HG03045 (cell line): ENCODE data around the gene CST1.
"Not testable (repeated sequence)": the region's sequence is repeated elsewhere in the genome, so short reads cannot be mapped to it uniquely, and the experiment has no call there.

Experiments
- ATAC-seq: cut with Tn5 transposase; IDR thresholded peaks from one replicate; pipeline ENCODE4 v1.9.1; 2021; ENCODE audit warnings: mild to moderate bottlenecking, moderate library complexity; ENCODE audit not compliant: unreplicated experiment

Gene CST1, protein sequence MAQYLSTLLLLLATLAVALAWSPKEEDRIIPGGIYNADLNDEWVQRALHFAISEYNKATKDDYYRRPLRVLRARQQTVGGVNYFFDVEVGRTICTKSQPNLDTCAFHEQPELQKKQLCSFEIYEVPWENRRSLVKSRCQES

DNA sequence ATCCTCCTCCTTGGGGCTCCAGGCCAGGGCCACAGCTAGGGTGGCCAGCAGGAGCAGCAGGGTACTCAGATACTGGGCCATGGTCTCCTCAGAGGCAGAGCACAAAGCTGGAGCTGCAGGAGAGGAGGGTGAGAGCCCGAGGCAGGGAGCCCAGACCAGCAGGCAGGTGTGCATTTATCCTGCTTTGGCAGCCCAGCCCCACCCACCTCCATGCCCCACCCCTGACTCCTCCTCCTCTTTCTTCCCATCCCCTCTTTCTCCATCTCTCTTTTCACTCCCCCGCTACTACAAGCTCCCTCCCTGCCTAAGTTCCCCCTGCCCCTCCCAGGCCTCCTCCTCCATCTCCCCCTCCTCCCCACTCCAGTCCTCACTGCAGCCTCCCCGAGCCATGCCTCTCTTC is at the start of gene CST1:
Gene CST1 (minus strand): TSS at position 150 of the 400 bp plus-strand sequence. CDS start 69 bp downstream, at position 81.
- ATAC-seq: not testable (repeated sequence)

DNA sequence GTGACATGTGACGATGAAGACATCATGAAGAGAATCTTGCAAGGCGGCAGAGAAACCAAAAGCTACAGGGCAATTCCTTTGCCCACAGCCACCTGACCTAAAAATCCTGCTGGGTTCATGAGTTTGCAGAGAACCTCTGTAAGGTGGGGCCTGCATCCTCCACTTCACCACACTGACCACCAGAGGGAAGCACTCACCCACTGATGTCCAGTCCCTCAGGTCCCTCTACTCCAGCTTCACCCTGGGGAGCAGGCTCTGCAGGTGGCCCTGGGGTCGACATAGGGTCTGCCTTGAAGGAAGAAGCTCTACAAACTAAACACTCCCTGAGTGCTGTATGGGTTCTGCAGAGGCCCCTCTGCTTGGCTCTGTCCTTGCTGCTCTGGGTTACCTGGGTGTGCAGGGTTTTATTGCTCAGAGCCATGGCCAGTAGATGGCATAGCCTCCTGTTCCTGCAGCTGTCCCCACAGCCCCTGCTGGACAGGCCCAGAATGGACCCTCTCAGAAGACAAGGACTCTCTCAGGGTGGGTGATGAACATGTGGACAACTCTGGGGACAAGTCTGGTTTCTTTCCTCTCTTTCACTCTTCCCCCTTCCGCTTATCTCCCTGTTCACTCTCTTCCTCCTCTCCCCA is 48.6 kb upstream of the CST1 start:
- not testable (repeated sequence) for ATAC-seq

- ATAC-seq: no peak
Observed at GRCh38 chr20:23795526-23795925, 44.8 kb upstream of the CST1 start.

GRCh38 chr20:23794841-23795240 is 44.1 kb upstream of the CST1 start:
- no peak for ATAC-seq

DNA sequence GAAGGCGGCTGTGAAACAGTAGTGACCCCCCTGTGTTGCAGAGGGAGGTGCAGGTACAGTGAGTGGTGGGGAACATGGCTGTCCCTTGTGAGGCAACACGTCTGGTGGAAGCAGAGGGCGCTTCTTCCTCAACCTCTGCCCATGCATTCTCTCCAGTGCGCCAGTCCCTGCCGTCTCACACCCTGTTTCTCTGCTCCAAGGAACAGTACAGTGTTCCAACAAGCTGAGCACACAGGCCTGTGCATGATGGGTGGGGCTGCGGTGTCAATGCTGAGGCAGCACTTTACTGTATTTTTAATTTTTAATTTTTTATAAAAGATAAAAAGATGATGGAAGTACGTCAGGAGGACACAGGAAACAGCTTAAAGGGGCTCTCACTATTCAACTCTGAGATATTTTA is 43.3 kb upstream of the CST1 start:
- ATAC-seq: no peak

GRCh38 chr20:23783447-23783846 is 32.7 kb upstream of the CST1 start:
- ATAC-seq: no peak

GRCh38 chr20:23782366-23782983 is 31.7 kb upstream of the CST1 start:
- no peak for ATAC-seq

DNA sequence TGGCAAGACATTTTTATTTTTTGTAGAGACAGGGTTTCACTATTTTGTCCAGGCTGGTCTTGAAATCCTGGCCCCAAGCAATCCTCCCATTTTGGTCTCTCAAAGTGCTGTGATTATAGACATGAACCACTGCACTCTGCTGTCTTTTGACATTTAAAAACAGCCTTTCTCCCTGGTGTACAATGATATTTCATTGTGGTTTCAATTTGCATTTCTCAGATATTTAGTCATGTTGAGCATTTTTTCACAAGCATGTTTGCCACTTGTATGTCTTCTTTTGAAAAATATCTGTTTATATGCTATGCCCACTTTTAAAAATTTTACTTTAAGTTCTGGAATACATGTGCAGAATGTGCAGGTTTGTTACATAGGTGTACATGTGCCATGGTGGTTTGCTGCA is 27.9 kb upstream of the CST1 start:
- ATAC-seq: not testable (repeated sequence)

DNA sequence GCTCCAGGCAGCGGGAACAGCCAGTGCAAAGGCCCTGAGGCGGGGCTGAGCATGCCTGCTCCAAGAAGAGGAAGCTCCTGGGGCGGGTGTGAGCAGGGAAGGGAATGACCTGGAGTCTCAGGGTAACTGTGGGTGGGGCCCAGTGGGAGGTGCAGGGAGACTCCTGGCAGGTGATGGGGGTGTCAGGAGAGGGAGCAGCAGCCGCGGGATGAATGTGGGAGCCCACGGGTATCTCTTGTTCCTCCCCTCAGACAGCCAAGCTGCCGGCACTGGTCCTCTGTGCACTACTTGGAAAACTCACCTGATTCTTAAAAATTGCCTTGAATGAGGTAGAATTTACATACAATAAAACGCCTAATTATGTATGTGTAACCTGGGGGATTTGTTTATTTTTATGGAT is 26.6 kb upstream of the CST1 start:
- not testable (repeated sequence) for ATAC-seq

DNA sequence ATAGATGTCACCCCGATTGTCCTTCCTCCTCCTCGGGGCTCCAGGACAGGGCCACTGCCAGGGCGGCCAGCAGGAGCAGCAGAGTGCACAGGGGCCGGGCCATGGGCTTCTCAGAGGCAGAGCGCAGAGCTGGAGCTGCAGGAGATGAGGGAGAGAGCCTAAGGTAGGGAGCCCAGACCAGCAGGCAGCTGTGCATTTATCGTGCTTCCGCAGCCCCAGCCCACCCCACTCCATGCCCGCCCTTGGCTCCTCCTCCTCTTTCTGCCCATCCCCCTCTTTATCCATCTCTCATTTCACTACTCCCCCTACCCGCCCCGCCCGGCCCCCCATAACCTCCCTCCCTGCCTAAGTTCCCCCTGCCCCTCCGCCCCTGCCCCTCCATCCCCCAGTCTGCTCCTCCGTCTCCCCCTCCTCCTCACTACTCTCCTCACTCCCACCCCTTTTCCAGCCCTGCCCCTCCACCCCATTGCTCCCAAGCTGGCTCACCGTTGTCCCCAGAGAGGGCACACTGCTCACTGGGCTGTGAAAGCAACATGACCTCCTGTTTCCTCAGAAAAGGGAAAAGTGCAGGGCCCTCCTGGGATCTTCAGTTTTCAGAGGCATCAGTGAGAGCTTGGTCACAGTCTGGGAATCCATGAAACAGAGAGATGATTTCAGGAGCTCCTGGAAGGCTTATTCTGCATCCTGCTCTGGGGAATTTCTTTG is 25.5 kb upstream of the CST1 start:
- no peak for ATAC-seq

- no peak for ATAC-seq
Observed at GRCh38 chr20:23774081-23774480, 23.3 kb upstream of the CST1 start.

GRCh38 chr20:23773579-23773978 is 22.8 kb upstream of the CST1 start:
- ATAC-seq: no peak

DNA sequence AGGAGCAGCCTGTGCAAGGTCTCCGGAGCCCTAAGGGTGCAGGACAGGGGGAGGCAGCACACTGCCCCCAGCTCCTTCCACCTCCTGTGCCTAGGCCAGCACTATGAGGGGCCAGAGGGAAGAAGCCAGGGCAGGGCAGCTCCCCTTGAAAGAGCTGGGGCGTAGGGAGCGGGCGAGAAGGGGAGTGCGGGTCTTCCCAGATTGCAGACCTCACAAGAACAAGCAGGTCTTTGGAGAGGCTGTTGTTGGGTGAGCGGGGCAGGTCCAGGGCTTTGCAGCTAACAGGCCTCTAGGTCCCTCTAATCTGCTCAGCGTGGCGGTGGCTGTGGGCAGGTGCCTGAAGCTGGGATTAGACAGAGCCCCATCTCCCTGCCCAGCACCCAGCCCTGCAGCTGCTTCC is 22.4 kb upstream of the CST1 start:
- no peak for ATAC-seq

DNA sequence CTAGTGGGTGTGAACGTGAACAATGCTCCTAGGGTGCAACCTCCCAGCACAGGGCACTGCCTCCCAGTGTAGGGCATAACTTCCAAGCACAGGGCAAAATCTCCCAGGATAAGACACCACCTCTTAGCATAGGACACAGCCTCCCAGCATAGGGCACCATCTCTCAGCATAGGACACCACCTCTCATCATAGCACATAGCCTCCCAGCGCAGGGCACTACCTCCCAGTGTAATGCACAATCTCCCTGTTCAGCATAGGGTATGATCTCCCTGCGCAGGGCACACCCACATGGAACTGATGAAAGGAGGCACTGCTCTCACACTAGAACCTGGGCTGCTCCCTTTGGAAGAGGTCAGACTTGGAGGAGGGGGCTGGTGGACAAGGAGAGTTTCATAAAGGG is 21.3 kb upstream of the CST1 start:
- ATAC-seq: no peak

DNA sequence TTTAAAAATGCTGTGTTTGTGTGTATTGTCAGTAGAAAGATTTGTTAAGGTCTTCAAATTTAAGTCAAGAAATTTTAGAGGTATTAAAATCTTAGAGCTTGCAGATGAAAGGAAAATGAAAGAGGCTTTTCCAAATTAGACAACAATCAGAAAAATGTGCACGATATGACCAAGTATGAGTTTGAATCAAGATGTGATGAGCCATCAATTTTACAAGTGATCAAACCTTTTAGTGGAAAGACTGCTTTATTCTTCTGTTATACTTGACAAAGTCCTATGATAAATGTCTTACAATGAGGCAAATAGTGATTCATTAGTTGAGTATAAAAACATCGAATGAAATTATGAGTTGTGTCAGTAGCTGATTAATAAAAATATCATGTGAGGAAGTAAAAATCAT is 19.6 kb upstream of the CST1 start:
- no peak for ATAC-seq

GRCh38 chr20:23768520-23768919 is 17.8 kb upstream of the CST1 start:
- not testable (repeated sequence) for ATAC-seq

GRCh38 chr20:23766531-23766930 is 15.8 kb upstream of the CST1 start:
- no peak for ATAC-seq

DNA sequence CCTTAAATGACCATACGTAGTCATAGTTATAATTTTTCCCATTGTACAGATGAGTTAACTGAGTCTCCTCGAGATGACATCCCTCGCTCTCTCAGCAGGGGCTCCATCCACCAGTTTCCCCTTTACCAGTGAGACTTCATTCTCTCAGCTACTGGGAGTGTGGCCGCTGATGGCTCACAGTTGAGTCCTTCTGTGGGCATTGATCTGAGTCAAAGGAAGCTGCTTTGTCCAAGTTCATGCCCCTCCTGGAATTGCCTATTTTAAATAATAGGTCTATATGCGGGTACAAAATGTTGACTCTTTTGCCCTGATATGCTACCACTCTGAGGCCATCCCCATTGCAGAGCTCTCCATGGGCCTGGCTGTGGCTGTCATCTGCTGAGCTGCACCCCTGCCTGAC is 14.8 kb upstream of the CST1 start:
- ATAC-seq: no peak

- not testable (repeated sequence) for ATAC-seq
Observed at GRCh38 chr20:23764630-23765029, 13.9 kb upstream of the CST1 start.

DNA sequence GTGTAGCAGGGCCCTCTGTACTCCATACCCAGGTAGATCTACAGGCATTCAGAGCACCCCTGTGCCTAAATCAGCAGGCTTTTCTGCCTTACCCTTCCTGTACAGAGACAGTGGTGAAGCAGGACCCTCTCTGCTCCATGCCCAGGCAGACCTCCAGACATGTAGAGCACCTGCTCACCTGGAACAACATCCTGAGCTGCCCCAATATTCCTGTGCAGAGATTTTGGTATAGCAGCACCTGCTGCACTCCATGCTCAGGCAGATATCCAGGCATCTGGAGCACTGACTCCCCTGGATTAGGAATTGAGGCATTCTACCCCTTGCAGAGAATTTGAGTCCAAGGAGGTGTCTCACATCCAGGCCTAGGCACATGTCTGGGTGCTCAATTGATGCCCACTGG is 12.6 kb upstream of the CST1 start:
- no peak for ATAC-seq

DNA sequence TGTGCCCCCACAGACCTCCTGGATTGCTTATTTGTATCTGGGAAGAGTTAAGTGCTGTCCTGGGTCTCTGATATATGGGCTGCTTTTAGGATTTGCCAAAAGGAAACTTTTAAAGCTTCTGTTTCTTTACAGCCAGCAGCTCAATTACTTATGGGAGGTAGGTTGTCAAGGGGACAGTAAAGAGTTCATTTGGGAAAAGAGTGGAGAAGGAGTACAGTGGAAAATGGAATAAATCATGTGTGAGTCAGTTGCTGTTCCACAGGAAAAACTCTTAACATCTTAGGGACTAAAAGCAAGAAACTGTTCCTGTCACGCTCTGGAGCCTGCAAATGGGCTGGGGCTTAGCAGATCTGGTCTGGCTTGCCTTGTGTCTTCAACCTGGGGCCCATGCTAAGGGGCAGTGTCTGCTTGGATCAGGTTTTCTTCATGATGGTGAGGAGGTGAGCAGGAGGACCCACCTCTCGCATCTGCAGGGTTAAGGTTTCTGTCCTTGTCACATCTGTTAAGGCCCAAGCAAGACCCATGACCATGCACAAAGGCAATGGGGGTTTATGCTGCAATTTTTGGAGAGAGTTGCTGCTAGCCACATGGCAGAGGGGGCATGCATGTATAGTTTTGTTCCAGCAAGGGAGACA is 8.7 kb upstream of the CST1 start:
- ATAC-seq: no peak
